Loucy (cell line): ENCODE data around the gene OR4S1.

Experiments used
- CTCF ChIP-seq: fragments of 200-600 bp; sonication (generic); conservative IDR thresholded peaks from 2 replicates; pipeline ENCODE4 v1.5.1; 2014; ENCODE audit warnings: mild to moderate bottlenecking, antibody characterized with exemption, low read length
- EZH2phosphoT487 ChIP-seq: fragments of 200-600 bp; IDR thresholded peaks from 2 replicates; pipeline ENCODE4 v1.6.1; 2018; ENCODE audit warnings: antibody characterized with exemption, mild to moderate bottlenecking, moderate library complexity, borderline replicate concordance

- TF ChIP-seq CTCF, result no peak
- TF ChIP-seq EZH2phosphoT487, result no peak
These were observed 33.4 kb upstream of the OR4S1 start for GRCh38 chr11:48272606-48273005.
